MCF 10A (cell line): ENCODE data around the gene TNFRSF18. TPM values are rescaled to one million over a fixed set of nuclear protein-coding genes. Genes with fewer than 3 reads are reported as not detected.

Source experiments
- BruUV-seq: library from RNA; stranded (reverse); fragments of 400-500 nt; replicated peaks from 2 replicates; lab custom pipeline; 2021; lab: Mats Ljungman, UMichigan
- CTCF ChIA-PET: fragments of 300-600 bp; sonication (Branson Sonifier 250); formaldehyde crosslinking; extraction: SDS; loops from one replicate; lab custom pipeline; 2021; ENCODE audit warnings: antibody characterized with exemption, inconsistent platforms; lab: Yijun Ruan, JAX
- POLR2A ChIA-PET: fragments of 300-600, 350-650 bp; sonication (Branson Sonifier 250); formaldehyde crosslinking; extraction: SDS; loops from one replicate; lab custom pipeline; 2020; ENCODE audit warnings: antibody characterized with exemption, inconsistent platforms; lab: Yijun Ruan, JAX
- DNase-seq: peaks from one replicate; pipeline ENCODE4 v3.0.0-alpha.2; 2018; ENCODE audit not compliant: unreplicated experiment
- H3K27ac Mint-ChIP-seq: one replicate; pipeline ENCODE4 v1.8.0; 2022; ENCODE audit warnings: mild to moderate bottlenecking, low read depth, mixed read lengths; ENCODE audit not compliant: unreplicated experiment
- H3K27me3 Mint-ChIP-seq: one replicate; pipeline ENCODE4 v1.8.0; 2022; ENCODE audit warnings: mixed read lengths; ENCODE audit not compliant: insufficient read depth, unreplicated experiment
- H3K36me3 Mint-ChIP-seq: one replicate; pipeline ENCODE4 v1.8.0; 2022; ENCODE audit warnings: mild to moderate bottlenecking, moderate library complexity, mixed read lengths; ENCODE audit not compliant: insufficient read depth, unreplicated experiment
- H3K4me1 Mint-ChIP-seq: one replicate; pipeline ENCODE4 v1.8.0; 2022; ENCODE audit warnings: mixed read lengths; ENCODE audit not compliant: insufficient read depth, unreplicated experiment
- H3K4me3 Mint-ChIP-seq: one replicate; pipeline ENCODE4 v1.8.0; 2022; ENCODE audit warnings: mild to moderate bottlenecking, moderate library complexity, mixed read lengths; ENCODE audit not compliant: unreplicated experiment
- H3K9me3 Mint-ChIP-seq: one replicate; pipeline ENCODE4 v1.8.0; 2022; ENCODE audit warnings: mixed read lengths; ENCODE audit not compliant: unreplicated experiment
- CTCF ChIP-seq: fragments of 200-600 bp; IDR thresholded peaks from one replicate; pipeline ENCODE4 v1.8.0; 2022; ENCODE audit warnings: antibody characterized with exemption, mild to moderate bottlenecking; ENCODE audit not compliant: unreplicated experiment
- intact Hi-C: fragments of 100-400 bp; cut with micrococcal nuclease; formaldehyde crosslinking; loops from 2 replicates; pipeline ENCODE4 v1.14.1; 2022
- total RNA-seq: library from RNA; stranded (reverse); gene quantifications from 2 replicates; pipeline ENCODE4 v1.2.3, GENCODE V29; 2022

TNFRSF18 gene
- total RNA-seq, 1 experiment from 2014 or later = not detected

- no peak overlapping the region for H3K4me3 Mint-ChIP-seq
- H3K27me3 Mint-ChIP-seq = no peaks in the 10 kb centered on the region
- POLR2A ChIA-PET = interaction anchor here (0.6 kb wide), 1 partner anchor 100 kb away, joined by 3 read pairs; no protein-coding TSS in a partner anchor
- DNase-seq = no peak
- no TSS peak for BruUV-seq
- intact Hi-C loops = no loop called here
- CTCF ChIA-PET = no interaction called here
- TF ChIP-seq CTCF = no peak
- no peak overlapping the region for H3K27ac Mint-ChIP-seq
- peaks cover 5% of the 10 kb centered on the region for H3K36me3 Mint-ChIP-seq
- no peaks in the 10 kb centered on the region for H3K9me3 Mint-ChIP-seq
- H3K4me1 Mint-ChIP-seq = peaks cover 15% of the 10 kb centered on the region
These were observed 4.5 kb upstream of the TNFRSF18 start for GRCh38 chr1:1210726-1211540.

DNA sequence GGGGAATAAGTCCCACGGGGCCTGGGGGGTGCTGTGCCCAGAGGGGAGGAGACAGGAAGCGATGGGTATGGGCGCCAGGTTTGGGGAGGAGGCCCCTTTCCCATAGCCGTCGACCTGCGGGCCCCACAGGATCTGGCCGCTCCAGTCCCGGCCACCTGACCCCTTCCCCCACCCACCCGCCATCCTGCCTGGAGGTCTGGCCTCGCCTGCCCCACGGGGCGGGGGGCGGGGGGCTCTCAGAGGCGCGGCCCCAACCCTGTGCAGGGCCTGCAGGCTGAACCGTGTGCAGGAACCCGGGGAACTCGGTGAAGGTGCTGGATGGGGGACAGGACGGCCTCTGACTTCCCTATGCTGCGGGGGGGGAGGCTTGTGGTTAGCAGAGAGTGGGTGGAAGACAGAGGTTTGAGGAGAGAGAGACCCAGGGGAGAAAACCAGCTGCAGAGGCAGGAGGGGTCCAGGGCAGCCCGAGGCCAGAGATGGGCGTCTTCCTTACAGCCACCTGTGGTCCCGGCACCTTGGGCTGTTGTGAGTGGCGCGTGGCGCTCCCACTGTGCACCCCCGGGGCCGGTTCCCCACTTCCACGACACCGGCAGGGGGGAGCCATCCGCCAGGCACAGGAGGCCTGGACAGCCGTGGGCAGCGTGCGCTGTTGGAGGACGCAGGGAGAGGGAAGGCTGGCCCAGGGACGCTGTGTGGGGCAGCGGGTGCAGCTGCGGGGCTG lies 2.5 kb upstream of the TNFRSF18 start:
- intact Hi-C loops = no loop called here
- no peaks in the 10 kb centered on the region for H3K9me3 Mint-ChIP-seq
- POLR2A ChIA-PET = no interaction called here

GRCh38 chr1:1207571-1207892 lies 1.1 kb upstream of the TNFRSF18 start:
- Mint-ChIP-seq H3K9me3 (no peaks in the 10 kb centered on the region), H3K4me1 (peaks cover 15% of the 10 kb centered on the region), H3K36me3 (peaks cover 5% of the 10 kb centered on the region), H3K4me3 (peak overlapping the region; percentile 64), H3K27ac (peak overlapping the region; percentile 76), H3K27me3 (no peaks in the 10 kb centered on the region)
- intact Hi-C loops = no loop called here
- no TSS peak for BruUV-seq
- no peak for TF ChIP-seq CTCF
- CTCF ChIA-PET = interaction anchor here (0.5 to 1.1 kb wide), 4 partner anchors 12 to 85 kb away, joined by 3 to 4 read pairs (median 3); no protein-coding TSS in a partner anchor
- DNase-seq = no peak
- POLR2A ChIA-PET = interaction anchor here (1.2 kb wide), 1 partner anchor 33 kb away, joined by 3 read pairs; no protein-coding TSS in a partner anchor

More for the DNA sequence above, 2.5 kb upstream of the TNFRSF18 start:
- peaks cover 15% of the 10 kb centered on the region for H3K4me1 Mint-ChIP-seq
- BruUV-seq = no TSS peak
- peaks cover 5% of the 10 kb centered on the region for H3K36me3 Mint-ChIP-seq
- no peak for TF ChIP-seq CTCF
- H3K27me3 Mint-ChIP-seq = no peaks in the 10 kb centered on the region
- DNase-seq = no peak
- peak overlapping the region; percentile 76 for H3K27ac Mint-ChIP-seq
- no peak overlapping the region for H3K4me3 Mint-ChIP-seq
- CTCF ChIA-PET = interaction anchor here (0.6 kb wide), 1 partner anchor 37 kb away, joined by 3 read pairs; no protein-coding TSS in a partner anchor
